ENCODE data around the gene NPPB. TPM values are rescaled to one million over a fixed set of nuclear protein-coding genes. Genes with fewer than 3 reads are reported as not detected.

NPPB gene
- total and polyA plus RNA-seq, 2 donors from 2014 or later, result not detected

DNA sequence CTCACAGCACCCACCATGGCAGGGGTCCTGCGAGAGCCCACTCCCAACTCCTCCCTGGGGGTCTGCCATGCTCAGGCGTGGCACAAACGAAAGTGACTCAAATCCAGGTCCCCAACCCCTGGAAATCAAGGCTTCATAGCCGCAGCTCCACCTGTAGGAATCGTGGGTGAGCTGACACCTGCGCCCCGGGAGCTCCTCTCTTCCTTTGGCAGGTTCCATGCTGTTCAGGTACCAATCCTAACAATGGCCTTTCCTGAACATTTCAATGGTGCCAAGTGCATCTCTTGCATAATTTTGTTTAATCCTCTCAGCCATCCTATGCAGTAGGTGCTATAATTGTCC, 28.9 kb upstream of the NPPB start:
- DNase-seq (no peak), FAIRE-seq (no peak)
- TF ChIP-seq, protein P1, sequence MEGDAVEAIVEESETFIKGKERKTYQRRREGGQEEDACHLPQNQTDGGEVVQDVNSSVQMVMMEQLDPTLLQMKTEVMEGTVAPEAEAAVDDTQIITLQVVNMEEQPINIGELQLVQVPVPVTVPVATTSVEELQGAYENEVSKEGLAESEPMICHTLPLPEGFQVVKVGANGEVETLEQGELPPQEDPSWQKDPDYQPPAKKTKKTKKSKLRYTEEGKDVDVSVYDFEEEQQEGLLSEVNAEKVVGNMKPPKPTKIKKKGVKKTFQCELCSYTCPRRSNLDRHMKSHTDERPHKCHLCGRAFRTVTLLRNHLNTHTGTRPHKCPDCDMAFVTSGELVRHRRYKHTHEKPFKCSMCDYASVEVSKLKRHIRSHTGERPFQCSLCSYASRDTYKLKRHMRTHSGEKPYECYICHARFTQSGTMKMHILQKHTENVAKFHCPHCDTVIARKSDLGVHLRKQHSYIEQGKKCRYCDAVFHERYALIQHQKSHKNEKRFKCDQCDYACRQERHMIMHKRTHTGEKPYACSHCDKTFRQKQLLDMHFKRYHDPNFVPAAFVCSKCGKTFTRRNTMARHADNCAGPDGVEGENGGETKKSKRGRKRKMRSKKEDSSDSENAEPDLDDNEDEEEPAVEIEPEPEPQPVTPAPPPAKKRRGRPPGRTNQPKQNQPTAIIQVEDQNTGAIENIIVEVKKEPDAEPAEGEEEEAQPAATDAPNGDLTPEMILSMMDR (IDR thresholded peaks at IDR 0.05; ENCODE audit: borderline replicate concordance, extremely low read depth, insufficient read depth), result no peak
- H3K36me3 ChIP-seq (ENCODE audit: control insufficient read depth in 2 of 3, insufficient read depth in 3 of 3, low read length in 3 of 3), result no peaks in the 10 kb centered on the region
- no peak overlapping the region for H3K9ac ChIP-seq (ENCODE audit: low read length in 3 of 3)
- peaks cover 0 to 3% (median 0%) of the 10 kb centered on the region in 3 donors for H3K4me1 ChIP-seq (ENCODE audit: control insufficient read depth in 2 of 3, insufficient read depth in 2 of 3, low read depth in 1 of 3, low read length in 3 of 3)
- H3K9me3 ChIP-seq (ENCODE audit: control insufficient read depth in 2 of 3, insufficient read depth in 1 of 3, low read length in 3 of 3), result no peaks in the 10 kb centered on the region
- intact Hi-C loops (cut with DNase I), result no loop called here
- no peak overlapping the region for H3K27ac ChIP-seq (ENCODE audit: low read depth in 2 of 2, low read length in 2 of 2)
- no peaks in the 10 kb centered on the region for H3K27me3 ChIP-seq (ENCODE audit: control insufficient read depth, insufficient read depth, low read length)
- H3K4me3 ChIP-seq (ENCODE audit: low read length in 3 of 3), result no peak overlapping the region

DNA sequence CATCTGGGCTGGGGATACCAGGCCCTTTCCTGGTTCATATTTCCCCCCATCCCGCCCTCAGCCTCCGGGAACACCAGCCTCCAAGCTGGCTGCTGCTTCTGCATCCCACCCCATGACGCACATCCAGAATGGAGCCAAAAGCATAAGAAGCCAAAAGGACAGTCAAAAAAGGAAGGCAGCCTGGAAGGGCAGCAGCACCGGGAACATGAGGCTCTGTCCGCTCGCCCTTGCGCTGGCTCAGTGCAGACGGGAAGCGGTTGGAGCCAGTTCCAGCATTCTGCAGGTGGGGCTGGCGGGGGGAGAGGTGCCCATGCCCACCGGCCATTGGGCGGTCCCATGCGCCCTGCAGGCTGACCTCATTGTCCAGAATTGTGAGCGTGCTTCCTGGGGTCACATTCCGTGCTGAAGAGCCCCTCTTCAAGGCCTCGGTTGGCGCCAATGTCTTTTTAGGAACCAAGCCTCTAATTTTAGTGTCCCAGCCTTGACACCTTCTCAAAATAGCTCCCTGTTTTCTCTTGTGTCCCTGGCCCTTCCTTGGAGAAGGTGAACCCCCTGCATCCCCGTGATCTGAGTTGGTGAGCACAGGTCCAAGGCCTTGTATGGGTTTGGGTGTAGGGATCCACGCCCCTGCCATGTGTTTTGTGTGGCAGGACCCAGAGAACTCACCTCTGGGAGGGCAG, 28.4 kb upstream of the NPPB start:
- TF ChIP-seq, protein P1 (IDR thresholded peaks at IDR 0.05; ENCODE audit: borderline replicate concordance, extremely low read depth, insufficient read depth), result no peak
- Histone ChIP-seq H3K27me3 (ENCODE audit: control insufficient read depth, insufficient read depth, low read length) (no peaks in the 10 kb centered on the region), H3K9ac (ENCODE audit: low read length in 3 of 3) (no peak overlapping the region), H3K9me3 (ENCODE audit: control insufficient read depth in 2 of 3, insufficient read depth in 1 of 3, low read length in 3 of 3) (no peaks in the 10 kb centered on the region), H3K4me1 (ENCODE audit: control insufficient read depth in 2 of 3, insufficient read depth in 2 of 3, low read depth in 1 of 3, low read length in 3 of 3) (peaks cover 0 to 3% (median 0%) of the 10 kb centered on the region in 3 donors), H3K27ac (ENCODE audit: low read depth in 2 of 2, low read length in 2 of 2) (no peak overlapping the region), H3K36me3 (ENCODE audit: control insufficient read depth in 2 of 3, insufficient read depth in 3 of 3, low read length in 3 of 3) (no peaks in the 10 kb centered on the region), H3K4me3 (ENCODE audit: low read length in 3 of 3) (no peak overlapping the region)
- intact Hi-C loops (cut with DNase I), result no loop called here
- DNase-seq (no peak), FAIRE-seq (no peak)

DNA sequence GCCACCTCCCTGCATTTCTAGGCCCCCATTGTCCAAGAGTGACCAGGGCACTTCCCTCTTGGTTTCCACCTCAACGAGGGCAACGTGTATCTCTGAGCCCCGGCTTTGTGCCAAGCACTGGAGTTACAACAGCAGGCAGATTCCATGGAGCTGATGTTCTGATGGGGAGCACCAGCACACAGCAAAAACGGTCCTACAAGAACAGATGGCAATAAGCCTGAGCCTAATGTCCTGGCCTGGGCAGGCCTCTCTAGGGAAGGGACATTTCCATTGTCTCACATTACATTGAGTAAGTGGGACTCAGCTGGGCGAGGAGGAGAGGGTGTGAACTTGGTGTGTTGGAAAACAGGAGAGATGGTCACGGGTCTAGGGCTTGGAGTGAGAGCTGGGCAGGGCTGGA, 27.2 kb upstream of the NPPB start:
- Histone ChIP-seq H3K27ac (ENCODE audit: low read depth in 2 of 2, low read length in 2 of 2) (no peak overlapping the region), H3K27me3 (ENCODE audit: control insufficient read depth, insufficient read depth, low read length) (no peaks in the 10 kb centered on the region), H3K9me3 (ENCODE audit: control insufficient read depth in 2 of 3, insufficient read depth in 1 of 3, low read length in 3 of 3) (no peaks in the 10 kb centered on the region), H3K4me3 (ENCODE audit: low read length in 3 of 3) (no peak overlapping the region), H3K4me1 (ENCODE audit: control insufficient read depth in 2 of 3, insufficient read depth in 2 of 3, low read depth in 1 of 3, low read length in 3 of 3) (peaks cover 0 to 6% (median 0%) of the 10 kb centered on the region in 3 donors), H3K36me3 (ENCODE audit: control insufficient read depth in 2 of 3, insufficient read depth in 3 of 3, low read length in 3 of 3) (no peaks in the 10 kb centered on the region), H3K9ac (ENCODE audit: low read length in 3 of 3) (no peak overlapping the region)
- no peak for FAIRE-seq
- intact Hi-C loops (cut with DNase I), result no loop called here
- TF ChIP-seq, protein P1 (IDR thresholded peaks at IDR 0.05; ENCODE audit: borderline replicate concordance, extremely low read depth, insufficient read depth), result no peak
- DNase-seq, result peak in 2 of 5 donors; percentile 29 to 30

Measured in kidney (tissue), 14 donors.